Stomach (tissue), 4 donors: Measurements from ENCODE around the gene SLC25A13.

ENCODE experiments used
- CTCF ChIP-seq, 7 experiments: fragments of 450-650 bp in 4 of 7; fragments of 200-600 bp in 3 of 7; sonication (generic) in 3 of 7; IDR thresholded peaks; one replicate each; pipeline ENCODE4 v1.5.1; 2016 to 2019; ENCODE audit warnings: antibody characterized with exemption in 7 of 7, control low read depth in 2 of 7, mild to moderate bottlenecking in 1 of 7
- EP300 ChIP-seq: sonication (generic); formaldehyde crosslinking; IDR thresholded peaks from one replicate; pipeline ENCODE4 v1.6.1; 2017; ENCODE audit warnings: antibody characterized with exemption
- POLR2A ChIP-seq, 4 donors: fragments of 450-650 bp; IDR thresholded peaks; one replicate each; pipeline ENCODE4 v1.6.1; 2016; ENCODE audit warnings: antibody characterized with exemption in 4 of 4, control low read depth in 2 of 4, mild to moderate bottlenecking in 1 of 4, moderate library complexity in 1 of 4

GRCh38 chr7:96337519-96337918 lies 15.6 kb upstream of the SLC25A13 start:
- no peak for TF ChIP-seq CTCF (IDR thresholded peaks at IDR 0.05)
- TF ChIP-seq POLR2A (IDR thresholded peaks at IDR 0.05): no peak
- TF ChIP-seq EP300: no peak
